Heart left ventricle (tissue), 13 donors: ENCODE measurements around the gene BID.

ENCODE experiments used
- CTCF ChIP-seq, 12 donors: fragments of 200-600 bp; sonication (generic) in 4 of 12; IDR thresholded peaks; one replicate each; pipeline versions ENCODE4 v1.5.0 to v1.8.0; 2018 to 2022; ENCODE audit warnings: antibody characterized with exemption in 12 of 12, mild to moderate bottlenecking in 5 of 12
- POLR2A ChIP-seq, 2 donors: fragments of 450-650 bp; IDR thresholded peaks; one replicate each; pipeline ENCODE4 v1.6.1; 2017; ENCODE audit warnings: antibody characterized with exemption in 2 of 2, mild to moderate bottlenecking in 2 of 2, moderate library complexity in 2 of 2
- donor health status: ischemic (EF 13 %, LVEDD 7.1; RV severe dilation, severe dysfunction).
- donor health status: DM: no; HTN: yes; CAD: no.
- donor health status: DM: no; HTN: no; CAD: no.
- donor health status: ischemic (EF 25% LVEDD 6.9; RV normal size, moderate dysfunction).
- donor health status: ischemic (EF 25% LVEDD 5.7; RV mildly dilated, moderate dysfunction).
- donor health status: ischemic (EF 35%, LVEDD 5.7; RV mildly dilated, moderate dysfunction).
- donor health status: nonischemic (EF 11% LVEDD 7.7; RV severe dilation, severe dysfunction).
- donor health status: DM: yes; HTN: yes; CAD: no.
- donor health status: PGD.
- donor health status: ischemic (EF 29% LVEDD 5.4; RV normal size, mild dysfunction).
- donor health status: nonischemic (EF 23%, LVEDD 6.1; RV moderate dilation, normal function).

GRCh38 chr22:17728786-17729185 lies 45.5 kb downstream of the BID start:
- no peak for TF ChIP-seq CTCF (IDR thresholded peaks at IDR 0.05)
- TF ChIP-seq POLR2A (IDR thresholded peaks at IDR 0.05): no peak
